H9 (cell line): ENCODE data around the gene ELFN2. TPM values are rescaled to one million over a fixed set of nuclear protein-coding genes. Genes with fewer than 3 reads are reported as not detected.

Source experiments
- DNase-seq: peaks from one replicate; pipeline ENCODE4 v3.0.0-alpha.2; 2017
- H2AFZ ChIP-seq: one replicate; pipeline ENCODE4 v1.6.1; 2013; ENCODE audit warnings: mild to moderate bottlenecking, low read length, control low read depth, moderate library complexity
- H2AK5ac ChIP-seq: 2 replicates; pipeline ENCODE4 v1.6.1; 2013; ENCODE audit warnings: low read length, control low read depth, mixed read lengths; ENCODE audit not compliant: insufficient read length
- H2BK120ac ChIP-seq: one replicate; pipeline ENCODE4 v1.6.1; 2013; ENCODE audit warnings: low read depth, mild to moderate bottlenecking, low read length, control low read depth, inconsistent platforms; ENCODE audit not compliant: poor library complexity, severe bottlenecking
- H2BK12ac ChIP-seq: 2 replicates; pipeline ENCODE4 v1.6.1; 2013; ENCODE audit warnings: low read length, control low read depth, mixed read lengths, low read depth; ENCODE audit not compliant: insufficient read length
- H2BK15ac ChIP-seq: 2 replicates; pipeline ENCODE4 v1.6.1; 2013; ENCODE audit warnings: low read depth, low read length, control low read depth
- H2BK20ac ChIP-seq: one replicate; pipeline ENCODE4 v1.6.1; 2013; ENCODE audit warnings: low read depth, mild to moderate bottlenecking, low read length, control low read depth, inconsistent platforms; ENCODE audit not compliant: poor library complexity, severe bottlenecking
- H2BK5ac ChIP-seq: 2 replicates; pipeline ENCODE4 v1.6.1; 2013; ENCODE audit warnings: low read length, control low read depth, mixed read lengths; ENCODE audit not compliant: insufficient read length
- H3K14ac ChIP-seq: 2 replicates; pipeline ENCODE4 v1.6.1; 2013; ENCODE audit warnings: low read length, control low read depth; ENCODE audit not compliant: insufficient read depth
- H3K18ac ChIP-seq: 2 replicates; pipeline ENCODE4 v1.6.1; 2013; ENCODE audit warnings: low read depth, mild to moderate bottlenecking, mixed read lengths, low read length, control low read depth; ENCODE audit not compliant: insufficient read length
- H3K23ac ChIP-seq: 2 replicates; pipeline ENCODE4 v1.6.1; 2013; ENCODE audit warnings: low read length, control low read depth, mixed read lengths, low read depth; ENCODE audit not compliant: insufficient read length
- H3K23me2 ChIP-seq: 2 replicates; pipeline ENCODE4 v1.6.1; 2013; ENCODE audit warnings: low read depth, mild to moderate bottlenecking, mixed read lengths, low read length, control low read depth; ENCODE audit not compliant: insufficient read length, poor library complexity, severe bottlenecking
- H3K27ac ChIP-seq: 2 replicates; pipeline ENCODE4 v1.5.1; 2013; ENCODE audit warnings: low read length, control low read depth, mixed read lengths, low read depth; ENCODE audit not compliant: insufficient read length
- H3K27me3 ChIP-seq: 2 replicates; pipeline ENCODE4 v1.6.1; 2013; ENCODE audit warnings: low read length, control low read depth, inconsistent platforms; ENCODE audit not compliant: insufficient read depth
- H3K4ac ChIP-seq: 2 replicates; pipeline ENCODE4 v1.6.1; 2013; ENCODE audit warnings: low read depth, mild to moderate bottlenecking, control low read depth, inconsistent platforms, low read length, moderate library complexity
- H3K4me1 ChIP-seq: 2 replicates; pipeline ENCODE4 v1.6.1; 2013; ENCODE audit warnings: low read length, control low read depth, inconsistent platforms; ENCODE audit not compliant: insufficient read depth
- H3K4me2 ChIP-seq: 2 replicates; pipeline ENCODE4 v1.6.1; 2013; ENCODE audit warnings: low read length, control low read depth, mixed read lengths; ENCODE audit not compliant: insufficient read length, insufficient read depth
- H3K56ac ChIP-seq: 2 replicates; pipeline ENCODE4 v1.6.1; 2013; ENCODE audit warnings: low read depth, mild to moderate bottlenecking, mixed read lengths, low read length, control low read depth; ENCODE audit not compliant: insufficient read length
- H3K79me1 ChIP-seq: 2 replicates; pipeline ENCODE4 v1.6.1; 2013; ENCODE audit warnings: low read depth, mild to moderate bottlenecking, moderate library complexity, low read length, control low read depth, inconsistent platforms; ENCODE audit not compliant: insufficient read depth, poor library complexity, severe bottlenecking
- H3K79me2 ChIP-seq: 2 replicates; pipeline ENCODE4 v1.6.1; 2013; ENCODE audit warnings: low read length, control low read depth, inconsistent platforms; ENCODE audit not compliant: insufficient read depth
- H3K9ac ChIP-seq: 2 replicates; pipeline ENCODE4 v1.6.1; 2013; ENCODE audit warnings: low read length, control low read depth, mixed read lengths; ENCODE audit not compliant: insufficient read length; ENCODE audit errors: extremely low read depth
- H3K9me3 ChIP-seq: one replicate; pipeline ENCODE4 v1.6.1; 2013; ENCODE audit warnings: low read depth, low read length, inconsistent platforms; ENCODE audit not compliant: control insufficient read depth
- H3T11ph ChIP-seq: one replicate; pipeline ENCODE4 v1.6.1; 2013; ENCODE audit warnings: mild to moderate bottlenecking, low read length, control low read depth, inconsistent platforms
- H4K20me1 ChIP-seq: one replicate; pipeline ENCODE4 v1.6.1; 2013; ENCODE audit not compliant: control insufficient read depth, insufficient read length, insufficient read depth
- H4K5ac ChIP-seq: 2 replicates; pipeline ENCODE4 v1.6.1; 2013; ENCODE audit warnings: low read depth, mild to moderate bottlenecking, mixed read lengths, low read length, control low read depth; ENCODE audit not compliant: insufficient read length
- H4K8ac ChIP-seq: replicated peaks from 2 replicates; pipeline ENCODE4 v1.6.1; 2013; ENCODE audit warnings: low read length, control low read depth, mixed read lengths, low read depth; ENCODE audit not compliant: insufficient read length
- H4K91ac ChIP-seq: 2 replicates; pipeline ENCODE4 v1.6.1; 2013; ENCODE audit warnings: low read depth, mild to moderate bottlenecking, moderate library complexity, mixed read lengths, low read length, control low read depth; ENCODE audit not compliant: insufficient read length
- H3K27ac Mint-ChIP-seq, 3 experiments: 2 replicates in 2 of 3; 3 replicates in 1 of 3; pipeline ENCODE4 v1.8.0; 2020 to 2021; ENCODE audit warnings: mixed read lengths in 3 of 3, mild to moderate bottlenecking in 1 of 3, moderate library complexity in 1 of 3
- H3K27me3 Mint-ChIP-seq: 2 replicates; pipeline ENCODE4 v1.8.0; 2021; ENCODE audit warnings: low read depth, mild to moderate bottlenecking, moderate library complexity, mixed read lengths
- H3K36me3 Mint-ChIP-seq, 3 experiments: 2 replicates in 2 of 3; 3 replicates in 1 of 3; pipeline ENCODE4 v1.8.0; 2020 to 2021; ENCODE audit warnings: low read depth in 3 of 3, mixed read lengths in 3 of 3; ENCODE audit not compliant: insufficient read depth in 1 of 3
- H3K4me1 Mint-ChIP-seq, 2 experiments: 2 replicates each; pipeline ENCODE4 v1.8.0; 2020; ENCODE audit warnings: mixed read lengths in 2 of 2
- H3K4me3 Mint-ChIP-seq, 2 experiments: 2 replicates in 1 of 2; 3 replicates in 1 of 2; pipeline ENCODE4 v1.8.0; 2020 to 2021; ENCODE audit warnings: mild to moderate bottlenecking in 2 of 2, mixed read lengths in 2 of 2, moderate library complexity in 1 of 2
- H3K9me3 Mint-ChIP-seq, 2 experiments: 2 replicates in 1 of 2; 3 replicates in 1 of 2; pipeline ENCODE4 v1.8.0; 2020; ENCODE audit warnings: mild to moderate bottlenecking in 2 of 2, mixed read lengths in 2 of 2, moderate library complexity in 1 of 2
- WGBS: extraction: QIAGEN DNeasy Blood & Tissue Kit; methylation state at CpG from one replicate; pipeline ENCODE4 v1.1.7; 2013; ENCODE audit warnings: missing lambda C conversion rate, low lambda C conversion rate, mixed read lengths; ENCODE audit not compliant: insufficient read length; ENCODE audit errors: extremely low coverage; 5-methylcytosine and 5-hydroxymethylcytosine counted together
- total RNA-seq: library from RNA; stranded (reverse); gene quantifications from 2 replicates; pipeline ENCODE4 v1.2.1, GENCODE V29; 2021
- TF ChIP-seq, protein P1 (sequence below): fragments of 200-600 bp; sonication (generic); conservative IDR thresholded peaks from 3 replicates; pipeline ENCODE4 v1.8.0; 2021; ENCODE audit warnings: antibody characterized with exemption, mild to moderate bottlenecking

ELFN2 gene
- total RNA-seq, 1 experiment from 2014 or later, result 0.70 TPM

DNA sequence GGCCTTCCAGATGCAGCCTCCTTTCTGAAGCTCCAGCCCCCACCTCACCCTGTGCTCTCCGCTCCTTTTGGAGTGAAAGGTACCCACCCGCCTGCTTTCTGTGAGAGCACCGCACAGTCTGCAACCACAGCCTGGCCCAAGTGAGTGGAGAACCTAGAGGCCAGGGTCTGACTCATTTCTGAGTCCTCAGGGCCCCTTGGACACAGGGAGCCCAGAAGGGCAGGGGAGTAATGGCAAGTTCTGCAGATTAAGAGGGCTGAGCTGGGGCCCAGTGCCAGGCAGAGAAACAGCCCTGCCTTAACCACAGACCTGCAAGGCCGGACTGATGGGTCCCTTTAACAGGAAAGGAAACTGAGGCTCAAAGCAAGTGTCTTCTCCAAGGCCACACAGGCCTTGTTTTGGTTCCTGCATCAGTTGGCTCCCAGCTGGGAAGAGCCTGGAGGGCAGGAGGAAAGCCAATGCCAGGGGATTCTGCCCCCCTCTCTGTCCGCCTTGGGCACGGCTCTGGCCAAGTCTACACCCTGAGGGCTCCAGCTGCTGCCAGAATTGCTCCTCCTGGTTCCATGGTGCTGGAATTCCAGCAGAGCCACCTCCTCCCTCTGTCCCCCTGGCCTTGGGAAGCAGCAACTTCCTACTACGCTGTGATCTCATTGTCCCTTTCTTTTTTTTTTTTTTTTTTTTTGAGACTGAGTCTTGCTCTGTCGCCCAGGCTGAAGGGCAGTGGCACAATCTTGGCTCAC is 89.9 kb downstream of the ELFN2 start:
- H3K27me3 ChIP-seq, result peaks cover 3% of the 10 kb centered on the region; the same call in 1 of the 2 replicates
- no peak overlapping the region for H2BK5ac ChIP-seq
- H3K9me3 ChIP-seq, result no peaks in the 10 kb centered on the region
- no peak overlapping the region for H3T11ph ChIP-seq
- H3K18ac ChIP-seq, result no peak overlapping the region
- Mint-ChIP-seq H3K27ac (no peak overlapping the region), H3K9me3 (no peaks in the 10 kb centered on the region), H3K27me3 (peaks cover 82% of the 10 kb centered on the region), H3K4me3 (no peak overlapping the region), H3K4me1 (peaks cover 35 to 68% of the 10 kb centered on the region in 2 experiments), H3K36me3 (no peaks in the 10 kb centered on the region)
- peaks cover 10% of the 10 kb centered on the region for H3K23me2 ChIP-seq
- H3K23ac ChIP-seq, result no peak overlapping the region
- H3K9ac ChIP-seq, result no peak overlapping the region
- TF ChIP-seq, protein P1, sequence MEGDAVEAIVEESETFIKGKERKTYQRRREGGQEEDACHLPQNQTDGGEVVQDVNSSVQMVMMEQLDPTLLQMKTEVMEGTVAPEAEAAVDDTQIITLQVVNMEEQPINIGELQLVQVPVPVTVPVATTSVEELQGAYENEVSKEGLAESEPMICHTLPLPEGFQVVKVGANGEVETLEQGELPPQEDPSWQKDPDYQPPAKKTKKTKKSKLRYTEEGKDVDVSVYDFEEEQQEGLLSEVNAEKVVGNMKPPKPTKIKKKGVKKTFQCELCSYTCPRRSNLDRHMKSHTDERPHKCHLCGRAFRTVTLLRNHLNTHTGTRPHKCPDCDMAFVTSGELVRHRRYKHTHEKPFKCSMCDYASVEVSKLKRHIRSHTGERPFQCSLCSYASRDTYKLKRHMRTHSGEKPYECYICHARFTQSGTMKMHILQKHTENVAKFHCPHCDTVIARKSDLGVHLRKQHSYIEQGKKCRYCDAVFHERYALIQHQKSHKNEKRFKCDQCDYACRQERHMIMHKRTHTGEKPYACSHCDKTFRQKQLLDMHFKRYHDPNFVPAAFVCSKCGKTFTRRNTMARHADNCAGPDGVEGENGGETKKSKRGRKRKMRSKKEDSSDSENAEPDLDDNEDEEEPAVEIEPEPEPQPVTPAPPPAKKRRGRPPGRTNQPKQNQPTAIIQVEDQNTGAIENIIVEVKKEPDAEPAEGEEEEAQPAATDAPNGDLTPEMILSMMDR, result no peak
- no peak overlapping the region for H2BK12ac ChIP-seq
- whole genome bisulfite sequencing, result no CpG with 5 or more reads among the region's 8 CpGs
- H2BK20ac ChIP-seq, result no peak overlapping the region
- H4K8ac ChIP-seq, result no peak overlapping the region
- DNase-seq, result no peak
- no peaks in the 10 kb centered on the region for H3K79me2 ChIP-seq
- no peak overlapping the region for H4K91ac ChIP-seq
- no peak overlapping the region for H2BK15ac ChIP-seq
- no peak overlapping the region for H2AK5ac ChIP-seq
- H2BK120ac ChIP-seq, result no peak overlapping the region
- H3K4me2 ChIP-seq, result no peak overlapping the region
- H3K4ac ChIP-seq, result no peak overlapping the region
- no peak overlapping the region for H2AFZ ChIP-seq
- no peak overlapping the region for H3K56ac ChIP-seq
- H3K14ac ChIP-seq, result no peak overlapping the region
- no peak overlapping the region for H4K5ac ChIP-seq
- H3K4me1 ChIP-seq, result no peaks in the 10 kb centered on the region
- H4K20me1 ChIP-seq, result no peaks in the 10 kb centered on the region
- H3K79me1 ChIP-seq, result no peaks in the 10 kb centered on the region
- H3K27ac ChIP-seq, result no peak overlapping the region
